ENCODE data around the gene ADAMTSL2. TPM values are rescaled to one million over a fixed set of nuclear protein-coding genes. Genes with fewer than 3 reads are reported as not detected.

ADAMTSL2 gene
- total RNA-seq, 2 donors from 2014 or later, result 0.24 to 0.74 TPM

- peaks cover under 1% of the 10 kb centered on the region for H3K27me3 ChIP-seq
- intact Hi-C loops (cut with DNase I), result no loop called here
- H3K4me3 ChIP-seq, result no peak overlapping the region
- H3K9me3 ChIP-seq, result no peaks in the 10 kb centered on the region
- no peak for DNase-seq
- no peak for TF ChIP-seq CTCF (IDR thresholded peaks at IDR 0.05)
- no peak overlapping the region for H3K9ac ChIP-seq (ENCODE audit: low read depth in 2 of 2, low read length in 2 of 2)
- H3K36me3 ChIP-seq, result no peaks in the 10 kb centered on the region
- no peak overlapping the region for H3K27ac ChIP-seq
- peaks cover 11% of the 10 kb centered on the region for H3K4me1 ChIP-seq
Observed at GRCh38 chr9:133581011-133581410, 46.5 kb downstream of the ADAMTSL2 start.

- intact Hi-C loops (cut with DNase I), result no loop called here
- no peak for TF ChIP-seq CTCF (IDR thresholded peaks at IDR 0.05)
- H3K4me1 ChIP-seq, result peaks cover 11% of the 10 kb centered on the region
- H3K9me3 ChIP-seq, result no peaks in the 10 kb centered on the region
- H3K4me3 ChIP-seq, result no peak overlapping the region
- peaks cover 7% of the 10 kb centered on the region for H3K27me3 ChIP-seq
- H3K36me3 ChIP-seq, result no peaks in the 10 kb centered on the region
- no peak overlapping the region for H3K27ac ChIP-seq
- DNase-seq, result no peak
- peak overlapping the region in 1 of 2 donors; percentile 46 for H3K9ac ChIP-seq (ENCODE audit: low read depth in 2 of 2, low read length in 2 of 2)
Observed at GRCh38 chr9:133581513-133582343, 47.2 kb downstream of the ADAMTSL2 start.

- TF ChIP-seq CTCF (IDR thresholded peaks at IDR 0.05), result no peak
- no peak for DNase-seq
- Histone ChIP-seq H3K9ac (ENCODE audit: low read depth in 2 of 2, low read length in 2 of 2) (no peak overlapping the region), H3K27ac (no peak overlapping the region), H3K9me3 (no peaks in the 10 kb centered on the region), H3K27me3 (peaks cover 7% of the 10 kb centered on the region), H3K36me3 (no peaks in the 10 kb centered on the region), H3K4me1 (peaks cover 11% of the 10 kb centered on the region), H3K4me3 (no peak overlapping the region)
- intact Hi-C loops (cut with DNase I), result no loop called here
Observed at GRCh38 chr9:133582501-133583045, 48.1 kb downstream of the ADAMTSL2 start.

GRCh38 chr9:133583111-133583510 is 48.6 kb downstream of the ADAMTSL2 start:
- intact Hi-C loops (cut with DNase I), result no loop called here
- Histone ChIP-seq H3K4me1 (peaks cover 11% of the 10 kb centered on the region), H3K27me3 (peaks cover 7% of the 10 kb centered on the region)

GRCh38 chr9:133583586-133583985 is 49.1 kb downstream of the ADAMTSL2 start:
- no peak for TF ChIP-seq CTCF (IDR thresholded peaks at IDR 0.05)
- H3K4me3 ChIP-seq, result no peak overlapping the region
- H3K27ac ChIP-seq, result no peak overlapping the region
- DNase-seq, result no peak
- peaks cover 11% of the 10 kb centered on the region for H3K4me1 ChIP-seq
- H3K27me3 ChIP-seq, result peaks cover 7% of the 10 kb centered on the region
- H3K9ac ChIP-seq (ENCODE audit: low read depth in 2 of 2, low read length in 2 of 2), result no peak overlapping the region
- H3K9me3 ChIP-seq, result no peaks in the 10 kb centered on the region
- H3K36me3 ChIP-seq, result no peaks in the 10 kb centered on the region
- intact Hi-C loops (cut with DNase I), result no loop called here

More at GRCh38 chr9:133583111-133583510, 48.6 kb downstream of the ADAMTSL2 start:
- H3K4me3 ChIP-seq, result no peak overlapping the region
- no peak overlapping the region for H3K9ac ChIP-seq (ENCODE audit: low read depth in 2 of 2, low read length in 2 of 2)
- H3K9me3 ChIP-seq, result no peaks in the 10 kb centered on the region
- no peak for DNase-seq
- no peak overlapping the region for H3K27ac ChIP-seq
- no peak for TF ChIP-seq CTCF (IDR thresholded peaks at IDR 0.05)
- no peaks in the 10 kb centered on the region for H3K36me3 ChIP-seq
